ENCODE data around the gene HLA-F. TPM values are rescaled to one million over a fixed set of nuclear protein-coding genes. Genes with fewer than 3 reads are reported as not detected.

HLA-F gene
- total RNA-seq, 2 donors from 2014 or later: 31.5 to 61.8 TPM

GRCh38 chr6:29720863-29721262 lies 2.4 kb upstream of the HLA-F start:
- no peak for DNase-seq (ENCODE audit: low spot score)
- intact Hi-C loops (cut with DNase I): no loop called here

GRCh38 chr6:29723666-29724588 lies 693 bp downstream of the HLA-F start:
- DNase-seq (ENCODE audit: low spot score): no peak
- intact Hi-C loops (cut with DNase I): no loop called here

GRCh38 chr6:29724937-29725869 lies 2.0 kb downstream of the HLA-F start:
- intact Hi-C loops (cut with DNase I): no loop called here
- no peak for DNase-seq (ENCODE audit: low spot score)

GRCh38 chr6:29726001-29726400 lies 2.8 kb downstream of the HLA-F start:
- no peak for DNase-seq (ENCODE audit: low spot score)
- intact Hi-C loops (cut with DNase I): no loop called here

- intact Hi-C loops (cut with DNase I): no loop called here
- no peak for DNase-seq (ENCODE audit: low spot score)
These were observed 3.4 kb downstream of the HLA-F start for GRCh38 chr6:29726571-29727194.

- no peak for DNase-seq (ENCODE audit: low spot score)
- intact Hi-C loops (cut with DNase I): no loop called here
These were observed 4.4 kb downstream of the HLA-F start for GRCh38 chr6:29727637-29728036.

- intact Hi-C loops (cut with DNase I): no loop called here
These were observed 5.1 kb downstream of the HLA-F start for GRCh38 chr6:29728173-29728874.

GRCh38 chr6:29728875-29729270 lies 5.6 kb downstream of the HLA-F start:
- intact Hi-C loops (cut with DNase I): no loop called here
- no peak for DNase-seq (ENCODE audit: low spot score)

More at GRCh38 chr6:29728173-29728874, 5.1 kb downstream of the HLA-F start:
- DNase-seq (ENCODE audit: low spot score): no peak

- no peak for DNase-seq (ENCODE audit: low spot score)
- intact Hi-C loops (cut with DNase I): no loop called here
These were observed 6.6 kb downstream of the HLA-F start for GRCh38 chr6:29729774-29730328.

- intact Hi-C loops (cut with DNase I): no loop called here
- DNase-seq (ENCODE audit: low spot score): no peak
These were observed 7.4 kb downstream of the HLA-F start for GRCh38 chr6:29730575-29731126.

- intact Hi-C loops (cut with DNase I): no loop called here
- DNase-seq (ENCODE audit: low spot score): no peak
These were observed 8.0 kb downstream of the HLA-F start for GRCh38 chr6:29731281-29731680.

- intact Hi-C loops (cut with DNase I): no loop called here
- no peak for DNase-seq (ENCODE audit: low spot score)
These were observed 9.8 kb downstream of the HLA-F start for GRCh38 chr6:29733057-29733456.

GRCh38 chr6:29734046-29735018 lies 11.1 kb downstream of the HLA-F start:
- intact Hi-C loops (cut with DNase I): loop anchor here in 1 of 2 donors (5.0 kb wide), 1 partner anchor 98 kb away; no protein-coding TSS in a partner anchor
- no peak for DNase-seq (ENCODE audit: low spot score)

- intact Hi-C loops (cut with DNase I): loop anchor here in 1 of 2 donors (5.0 kb wide), 1 partner anchor 96 kb away; no protein-coding TSS in a partner anchor
- DNase-seq (ENCODE audit: low spot score): no peak
These were observed 13.3 kb downstream of the HLA-F start for GRCh38 chr6:29736563-29736962.

- no peak for DNase-seq (ENCODE audit: low spot score)
- intact Hi-C loops (cut with DNase I): loop anchor here in 1 of 2 donors (5.0 kb wide), 1 partner anchor 94 kb away; no protein-coding TSS in a partner anchor
These were observed 14.7 kb downstream of the HLA-F start for GRCh38 chr6:29737707-29738630.
